ENCODE results near the gene C1orf122. TPM values are rescaled to one million over a fixed set of nuclear protein-coding genes. Genes with fewer than 3 reads are reported as not detected.

Gene C1orf122
- total and polyA plus RNA-seq, 2 of the 13 experiments (the other 11 are each of a cell fraction or from before 2014, with no cell fraction given) = 18.7 to 40.6 TPM

DNA sequence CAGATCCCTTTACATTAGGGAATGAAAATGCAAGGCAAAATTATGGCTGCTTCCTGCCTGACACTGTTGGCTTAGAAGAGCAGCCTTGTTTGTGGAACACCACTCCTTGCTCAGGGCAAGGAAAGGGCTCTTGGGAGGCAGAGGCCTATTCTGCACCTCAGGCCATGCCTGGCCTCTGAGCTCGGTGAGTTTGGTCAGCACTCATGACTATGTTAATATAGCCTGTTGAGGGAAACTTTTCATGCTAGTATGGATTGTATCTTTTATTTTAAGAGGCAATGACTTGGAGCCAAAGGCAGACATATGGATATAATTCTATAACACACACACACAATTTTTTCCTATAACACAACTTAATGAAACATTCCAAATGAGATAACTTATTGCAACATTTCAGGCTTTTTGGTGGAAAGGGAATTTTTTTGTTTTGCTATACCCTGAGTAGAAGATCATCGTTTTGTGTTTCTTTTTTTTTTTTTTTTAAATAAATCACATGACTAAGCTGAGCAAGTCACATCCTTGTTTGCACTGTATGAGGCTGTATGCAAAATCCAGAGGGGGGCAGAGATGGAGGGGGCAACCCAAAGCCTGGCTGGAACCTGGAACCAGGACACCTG, 6.0 kb downstream of the C1orf122 start:
- TF ChIP-seq ZNF737 (CRISPR knock-in tag; IDR thresholded peaks at IDR 0.05; ENCODE audit: borderline replicate concordance) (no peak), ZNF557 (CRISPR knock-in tag; IDR thresholded peaks at IDR 0.05) (no peak), ZNF619 (CRISPR knock-in tag; IDR thresholded peaks at IDR 0.05) (no peak), ZNF205 (CRISPR knock-in tag; IDR thresholded peaks at IDR 0.05) (no peak), TBX2 (CRISPR knock-in tag; IDR thresholded peaks at IDR 0.05; ENCODE audit: borderline replicate concordance) (no peak)
- 99% methylated on average over 2 of the region's 2 CpGs for WGBS (ENCODE audit: low lambda C conversion rate)
- BruUV-seq (replicated peaks) = no TSS peak
- ChIA-PET CTCF (ENCODE audit: low intra/inter-chr PET ratio, low total read pairs) (no interaction called here), POLR2A (no interaction called here)
- no peak overlapping the region for H2AFZ ChIP-seq (ENCODE audit: low read length)
- no peaks in the 10 kb centered on the region for H3K79me2 ChIP-seq (ENCODE audit: insufficient read depth, low read length)
- ATAC-seq (no peak), DNase-seq (ENCODE audit: low spot score) (no peak), FAIRE-seq (no peak)
- H3K36me3 ChIP-seq (replicated peaks in 1 of 2; ENCODE audit: control insufficient read depth in 1 of 2, insufficient read depth in 2 of 2, low read length in 2 of 2) = peaks cover 3 to 28% of the 10 kb centered on the region in 2 experiments; a peak in 3 of 5 replicates
- H3K4me1 ChIP-seq (ENCODE audit: insufficient read depth, low read length) = peaks cover 31% of the 10 kb centered on the region
- no peak overlapping the region for H3K27ac ChIP-seq (ENCODE audit: extremely low read length, insufficient read depth, low read length)
- H3K9me3 ChIP-seq (ENCODE audit: low read length) = no peaks in the 10 kb centered on the region
- H3K4me2 ChIP-seq (ENCODE audit: low read depth, low read length) = no peak overlapping the region
- H3K27me3 ChIP-seq (ENCODE audit: control insufficient read depth in 1 of 2, insufficient read depth in 2 of 2, low read length in 2 of 2) = no peaks in the 10 kb centered on the region
- H3K9ac ChIP-seq (ENCODE audit: insufficient read depth, low read depth, low read length) = no peak overlapping the region
- no peaks in the 10 kb centered on the region for H4K20me1 ChIP-seq (ENCODE audit: insufficient read depth, low read length)
- no peak overlapping the region for H3K4me3 ChIP-seq (replicated peaks in 1 of 3; ENCODE audit: insufficient read depth in 1 of 3, low read depth in 2 of 3, low read length in 3 of 3)
- intact Hi-C loops (cut with micrococcal nuclease; ENCODE audit: unreplicated experiment) = no loop called here
- in situ Hi-C loops (cut with HindIII; ENCODE audit: extremely low pct_ligation_motif_present, low pct_unique_long_range_greater_than_20kb) = loop anchor here (5.0 kb wide), 1 partner anchor 44 kb away; the partner anchor contains the start of gene MTF1

DNA sequence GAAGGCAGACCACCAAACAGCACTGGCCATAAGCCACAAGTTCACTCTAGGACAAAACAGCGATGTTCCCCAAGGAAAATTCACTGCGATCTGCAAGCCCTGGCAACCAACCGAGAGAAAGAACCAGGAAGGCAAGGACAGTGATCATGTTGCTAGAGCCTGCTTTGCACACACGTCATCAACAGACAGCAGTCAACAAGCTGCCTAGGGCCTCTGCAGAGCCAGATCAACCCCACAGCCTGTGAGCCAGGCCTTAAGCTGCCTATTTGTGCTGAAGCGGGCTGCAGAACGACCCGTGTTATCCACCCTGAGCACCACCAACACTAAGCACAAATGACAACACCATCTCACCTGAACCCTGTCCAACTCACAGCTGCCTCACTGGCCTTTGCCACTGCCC, 6.7 kb downstream of the C1orf122 start:
- WGBS (ENCODE audit: low lambda C conversion rate) = 100% methylated on average over 5 of the region's 7 CpGs
- ATAC-seq (no peak), FAIRE-seq (no peak), DNase-seq (ENCODE audit: low spot score) (no peak)
- Histone ChIP-seq H3K4me3 (replicated peaks in 1 of 3; ENCODE audit: insufficient read depth in 1 of 3, low read depth in 2 of 3, low read length in 3 of 3) (no peak overlapping the region), H3K27ac (ENCODE audit: extremely low read length, insufficient read depth, low read length) (no peak overlapping the region), H3K9me3 (ENCODE audit: low read length) (no peaks in the 10 kb centered on the region), H3K79me2 (ENCODE audit: insufficient read depth, low read length) (no peaks in the 10 kb centered on the region), H3K4me2 (ENCODE audit: low read depth, low read length) (no peak overlapping the region), H3K4me1 (ENCODE audit: insufficient read depth, low read length) (peaks cover 27% of the 10 kb centered on the region), H4K20me1 (ENCODE audit: insufficient read depth, low read length) (no peaks in the 10 kb centered on the region), H3K9ac (ENCODE audit: insufficient read depth, low read depth, low read length) (no peak overlapping the region), H3K36me3 (replicated peaks in 1 of 2; ENCODE audit: control insufficient read depth in 1 of 2, insufficient read depth in 2 of 2, low read length in 2 of 2) (peaks cover 5 to 32% of the 10 kb centered on the region in 2 experiments; a peak in 4 of 5 replicates), H2AFZ (ENCODE audit: low read length) (no peak overlapping the region), H3K27me3 (ENCODE audit: control insufficient read depth in 1 of 2, insufficient read depth in 2 of 2, low read length in 2 of 2) (no peaks in the 10 kb centered on the region)
- BruUV-seq (replicated peaks) = no TSS peak
- intact Hi-C loops (cut with micrococcal nuclease; ENCODE audit: unreplicated experiment) (no loop called here), in situ Hi-C loops (cut with HindIII; ENCODE audit: extremely low pct_ligation_motif_present, low pct_unique_long_range_greater_than_20kb) (loop anchor here (5.0 kb wide), 1 partner anchor 43 kb away; the partner anchor contains the start of gene MTF1)
- CTCF ChIA-PET (ENCODE audit: low intra/inter-chr PET ratio, low total read pairs) = no interaction called here
- POLR2A ChIA-PET = no interaction called here
- TF ChIP-seq NAIF1 (CRISPR knock-in tag; IDR thresholded peaks at IDR 0.05; ENCODE audit: borderline replicate concordance) (no peak), ZNF367 (CRISPR knock-in tag; IDR thresholded peaks at IDR 0.05; ENCODE audit: borderline replicate concordance) (no peak), ZBTB42 (CRISPR knock-in tag; IDR thresholded peaks at IDR 0.05) (no peak), ZNF724P (CRISPR knock-in tag; IDR thresholded peaks at IDR 0.05; ENCODE audit: borderline replicate concordance) (no peak)
- TF ChIP-seq, protein P1, sequence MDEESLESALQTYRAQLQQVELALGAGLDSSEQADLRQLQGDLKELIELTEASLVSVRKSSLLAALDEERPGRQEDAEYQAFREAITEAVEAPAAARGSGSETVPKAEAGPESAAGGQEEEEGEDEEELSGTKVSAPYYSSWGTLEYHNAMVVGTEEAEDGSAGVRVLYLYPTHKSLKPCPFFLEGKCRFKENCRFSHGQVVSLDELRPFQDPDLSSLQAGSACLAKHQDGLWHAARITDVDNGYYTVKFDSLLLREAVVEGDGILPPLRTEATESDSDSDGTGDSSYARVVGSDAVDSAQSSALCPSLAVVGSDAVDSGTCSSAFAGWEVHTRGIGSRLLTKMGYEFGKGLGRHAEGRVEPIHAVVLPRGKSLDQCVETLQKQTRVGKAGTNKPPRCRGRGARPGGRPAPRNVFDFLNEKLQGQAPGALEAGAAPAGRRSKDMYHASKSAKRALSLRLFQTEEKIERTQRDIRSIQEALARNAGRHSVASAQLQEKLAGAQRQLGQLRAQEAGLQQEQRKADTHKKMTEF (CRISPR knock-in tag; IDR thresholded peaks at IDR 0.05) = no peak
- TF ChIP-seq, protein P2, sequence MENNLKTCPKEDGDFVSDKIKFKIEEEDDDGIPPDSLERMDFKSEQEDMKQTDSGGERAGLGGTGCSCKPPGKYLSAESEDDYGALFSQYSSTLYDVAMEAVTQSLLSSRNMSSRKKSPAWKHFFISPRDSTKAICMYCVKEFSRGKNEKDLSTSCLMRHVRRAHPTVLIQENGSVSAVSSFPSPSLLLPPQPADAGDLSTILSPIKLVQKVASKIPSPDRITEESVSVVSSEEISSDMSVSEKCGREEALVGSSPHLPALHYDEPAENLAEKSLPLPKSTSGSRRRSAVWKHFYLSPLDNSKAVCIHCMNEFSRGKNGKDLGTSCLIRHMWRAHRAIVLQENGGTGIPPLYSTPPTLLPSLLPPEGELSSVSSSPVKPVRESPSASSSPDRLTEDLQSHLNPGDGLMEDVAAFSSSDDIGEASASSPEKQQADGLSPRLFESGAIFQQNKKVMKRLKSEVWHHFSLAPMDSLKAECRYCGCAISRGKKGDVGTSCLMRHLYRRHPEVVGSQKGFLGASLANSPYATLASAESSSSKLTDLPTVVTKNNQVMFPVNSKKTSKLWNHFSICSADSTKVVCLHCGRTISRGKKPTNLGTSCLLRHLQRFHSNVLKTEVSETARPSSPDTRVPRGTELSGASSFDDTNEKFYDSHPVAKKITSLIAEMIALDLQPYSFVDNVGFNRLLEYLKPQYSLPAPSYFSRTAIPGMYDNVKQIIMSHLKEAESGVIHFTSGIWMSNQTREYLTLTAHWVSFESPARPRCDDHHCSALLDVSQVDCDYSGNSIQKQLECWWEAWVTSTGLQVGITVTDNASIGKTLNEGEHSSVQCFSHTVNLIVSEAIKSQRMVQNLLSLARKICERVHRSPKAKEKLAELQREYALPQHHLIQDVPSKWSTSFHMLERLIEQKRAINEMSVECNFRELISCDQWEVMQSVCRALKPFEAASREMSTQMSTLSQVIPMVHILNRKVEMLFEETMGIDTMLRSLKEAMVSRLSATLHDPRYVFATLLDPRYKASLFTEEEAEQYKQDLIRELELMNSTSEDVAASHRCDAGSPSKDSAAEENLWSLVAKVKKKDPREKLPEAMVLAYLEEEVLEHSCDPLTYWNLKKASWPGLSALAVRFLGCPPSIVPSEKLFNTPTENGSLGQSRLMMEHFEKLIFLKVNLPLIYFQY (CRISPR knock-in tag; IDR thresholded peaks at IDR 0.05; ENCODE audit: borderline replicate concordance) = no peak
